ENCODE data around the gene OR8B12. TPM values are rescaled to one million over a fixed set of nuclear protein-coding genes. Genes with fewer than 3 reads are reported as not detected.

The OR8B12 gene
- total RNA-seq, 2 donors from 2014 or later = not detected

GRCh38 chr11:124583781-124584180 lies 40.3 kb upstream of the OR8B12 start:
- no peak for DNase-seq (ENCODE audit: low spot score)
- no peaks in the 10 kb centered on the region for H3K9me3 ChIP-seq
- H3K27ac ChIP-seq = no peak overlapping the region
- H3K4me1 ChIP-seq = no peaks in the 10 kb centered on the region
- no peaks in the 10 kb centered on the region for H3K36me3 ChIP-seq
- no peak for TF ChIP-seq CTCF (IDR thresholded peaks at IDR 0.05)
- no peak overlapping the region for H3K4me3 ChIP-seq
- H3K27me3 ChIP-seq = no peaks in the 10 kb centered on the region

- no peak for DNase-seq (ENCODE audit: low spot score)
- Histone ChIP-seq H3K4me1 (peaks cover 0 to 5% of the 10 kb centered on the region in 2 donors), H3K27ac (no peak overlapping the region), H3K27me3 (no peaks in the 10 kb centered on the region), H3K4me3 (no peak overlapping the region), H3K36me3 (no peaks in the 10 kb centered on the region), H3K9me3 (no peaks in the 10 kb centered on the region)
- TF ChIP-seq CTCF (IDR thresholded peaks at IDR 0.05) = no peak
Observed at GRCh38 chr11:124582565-124582964, 39.1 kb upstream of the OR8B12 start.

GRCh38 chr11:124581817-124582216 lies 38.4 kb upstream of the OR8B12 start:
- Histone ChIP-seq H3K4me1 (peaks cover 0 to 6% of the 10 kb centered on the region in 2 donors), H3K27me3 (no peaks in the 10 kb centered on the region), H3K27ac (no peak overlapping the region), H3K4me3 (no peak overlapping the region), H3K9me3 (no peaks in the 10 kb centered on the region), H3K36me3 (no peaks in the 10 kb centered on the region)
- DNase-seq (ENCODE audit: low spot score) = no peak
- no peak for TF ChIP-seq CTCF (IDR thresholded peaks at IDR 0.05)

DNA sequence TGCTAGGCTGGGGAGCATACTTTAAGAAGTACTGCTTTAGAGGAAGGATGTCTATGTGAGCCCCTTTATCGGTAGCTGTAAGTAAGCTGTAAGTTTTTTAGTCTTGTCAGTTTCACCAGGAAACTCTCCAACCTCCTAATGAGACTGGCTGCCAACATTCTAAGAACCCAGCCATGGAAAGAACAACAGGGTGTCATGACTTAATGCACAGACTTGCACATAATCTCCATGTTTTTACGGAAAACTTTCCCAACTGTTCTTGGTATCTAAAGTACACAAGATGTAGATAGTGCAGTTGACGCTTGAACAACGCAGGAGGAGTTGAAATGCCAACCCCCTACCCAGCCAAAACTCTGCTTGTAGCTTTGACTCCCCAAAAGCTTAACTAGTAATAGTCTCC lies 35.3 kb upstream of the OR8B12 start:
- no peak overlapping the region for H3K4me3 ChIP-seq

GRCh38 chr11:124577716-124578427 lies 34.4 kb upstream of the OR8B12 start:
- H3K4me3 ChIP-seq = no peak overlapping the region
- TF ChIP-seq CTCF (IDR thresholded peaks at IDR 0.05) = no peak
- no peaks in the 10 kb centered on the region for H3K36me3 ChIP-seq
- DNase-seq (ENCODE audit: low spot score) = no peak
- no peak overlapping the region for H3K27ac ChIP-seq
- H3K9me3 ChIP-seq = no peaks in the 10 kb centered on the region
- no peaks in the 10 kb centered on the region for H3K27me3 ChIP-seq
- peaks cover 0 to 6% of the 10 kb centered on the region in 2 donors for H3K4me1 ChIP-seq

More for the DNA sequence above, 35.3 kb upstream of the OR8B12 start:
- Histone ChIP-seq H3K27ac (peak overlapping the region in 1 of 2 donors; percentile 4), H3K36me3 (no peaks in the 10 kb centered on the region), H3K9me3 (no peaks in the 10 kb centered on the region), H3K27me3 (no peaks in the 10 kb centered on the region), H3K4me1 (peaks cover 0 to 6% of the 10 kb centered on the region in 2 donors)
- no peak for TF ChIP-seq CTCF (IDR thresholded peaks at IDR 0.05)
- DNase-seq (ENCODE audit: low spot score) = no peak

- no peaks in the 10 kb centered on the region for H3K36me3 ChIP-seq
- H3K4me1 ChIP-seq = no peaks in the 10 kb centered on the region
- H3K27me3 ChIP-seq = no peaks in the 10 kb centered on the region
- H3K27ac ChIP-seq = no peak overlapping the region
- no peaks in the 10 kb centered on the region for H3K9me3 ChIP-seq
- no peak for TF ChIP-seq CTCF (IDR thresholded peaks at IDR 0.05)
- H3K4me3 ChIP-seq = no peak overlapping the region
- no peak for DNase-seq (ENCODE audit: low spot score)
Observed at GRCh38 chr11:124570160-124570559, 26.7 kb upstream of the OR8B12 start.
